ENCODE measurements around the gene OFD1. TPM values are rescaled to one million over a fixed set of nuclear protein-coding genes. Genes with fewer than 3 reads are reported as not detected.
"Not testable (repeated sequence)": the region's sequence is repeated elsewhere in the genome, so short reads cannot be mapped to it uniquely, and the experiment has no call there.

Gene OFD1
- total RNA-seq, 2 donors from 2014 or later = 23.6 to 36.2 TPM

DNA sequence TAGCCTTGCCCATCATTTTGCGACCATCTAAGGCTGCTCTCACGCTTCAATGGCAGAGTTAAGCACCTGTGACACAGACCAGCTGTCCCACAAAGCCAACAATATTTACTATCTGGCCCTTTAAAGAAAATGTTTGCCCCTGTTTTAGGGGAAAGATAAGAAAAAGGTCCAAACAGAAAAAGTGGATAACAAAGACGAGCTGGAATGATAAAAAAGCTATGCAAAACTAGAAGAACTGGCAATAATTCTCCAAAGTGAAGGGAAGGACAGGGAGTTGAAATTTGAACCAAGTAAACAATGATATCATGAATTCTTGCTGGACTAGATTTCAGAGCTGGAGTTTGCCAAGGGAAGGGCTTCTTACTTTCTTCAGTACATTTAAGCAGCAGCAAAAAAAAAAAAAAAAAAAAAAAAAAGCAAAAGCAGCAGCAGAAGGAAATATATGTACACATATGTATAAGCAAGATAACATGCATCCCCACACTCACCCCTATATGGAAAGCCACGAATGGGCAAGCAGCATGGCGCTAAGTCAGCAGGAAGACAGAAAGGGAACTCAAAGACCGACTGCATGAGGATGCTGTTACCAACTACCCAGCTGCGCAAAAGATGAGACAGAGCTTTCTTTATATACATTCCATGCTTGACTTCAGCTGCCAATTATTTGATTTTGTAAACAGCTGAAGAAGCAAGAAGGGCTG, 12.6 kb upstream of the OFD1 start:
- intact Hi-C loops (cut with DNase I) = no loop called here
- no peak overlapping the region for H3K4me3 ChIP-seq
- H3K27ac ChIP-seq = no peak overlapping the region
- H3K4me1 ChIP-seq (replicated peaks) = no peaks in the 10 kb centered on the region
- TF ChIP-seq, protein P1, sequence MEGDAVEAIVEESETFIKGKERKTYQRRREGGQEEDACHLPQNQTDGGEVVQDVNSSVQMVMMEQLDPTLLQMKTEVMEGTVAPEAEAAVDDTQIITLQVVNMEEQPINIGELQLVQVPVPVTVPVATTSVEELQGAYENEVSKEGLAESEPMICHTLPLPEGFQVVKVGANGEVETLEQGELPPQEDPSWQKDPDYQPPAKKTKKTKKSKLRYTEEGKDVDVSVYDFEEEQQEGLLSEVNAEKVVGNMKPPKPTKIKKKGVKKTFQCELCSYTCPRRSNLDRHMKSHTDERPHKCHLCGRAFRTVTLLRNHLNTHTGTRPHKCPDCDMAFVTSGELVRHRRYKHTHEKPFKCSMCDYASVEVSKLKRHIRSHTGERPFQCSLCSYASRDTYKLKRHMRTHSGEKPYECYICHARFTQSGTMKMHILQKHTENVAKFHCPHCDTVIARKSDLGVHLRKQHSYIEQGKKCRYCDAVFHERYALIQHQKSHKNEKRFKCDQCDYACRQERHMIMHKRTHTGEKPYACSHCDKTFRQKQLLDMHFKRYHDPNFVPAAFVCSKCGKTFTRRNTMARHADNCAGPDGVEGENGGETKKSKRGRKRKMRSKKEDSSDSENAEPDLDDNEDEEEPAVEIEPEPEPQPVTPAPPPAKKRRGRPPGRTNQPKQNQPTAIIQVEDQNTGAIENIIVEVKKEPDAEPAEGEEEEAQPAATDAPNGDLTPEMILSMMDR (IDR thresholded peaks at IDR 0.05) = no peak
- no peak for TF ChIP-seq POLR2AphosphoS5 (IDR thresholded peaks at IDR 0.05)
- no peak for TF ChIP-seq POLR2A (IDR thresholded peaks at IDR 0.05)
- DNase-seq (ENCODE audit: low spot score) = no peak
- no peaks in the 10 kb centered on the region for H3K27me3 ChIP-seq (replicated peaks; ENCODE audit: insufficient read depth)
- no peaks in the 10 kb centered on the region for H3K9me3 ChIP-seq
- H3K36me3 ChIP-seq = no peaks in the 10 kb centered on the region
- WGBS = 14% methylated on average over 7 of the region's 7 CpGs

DNA sequence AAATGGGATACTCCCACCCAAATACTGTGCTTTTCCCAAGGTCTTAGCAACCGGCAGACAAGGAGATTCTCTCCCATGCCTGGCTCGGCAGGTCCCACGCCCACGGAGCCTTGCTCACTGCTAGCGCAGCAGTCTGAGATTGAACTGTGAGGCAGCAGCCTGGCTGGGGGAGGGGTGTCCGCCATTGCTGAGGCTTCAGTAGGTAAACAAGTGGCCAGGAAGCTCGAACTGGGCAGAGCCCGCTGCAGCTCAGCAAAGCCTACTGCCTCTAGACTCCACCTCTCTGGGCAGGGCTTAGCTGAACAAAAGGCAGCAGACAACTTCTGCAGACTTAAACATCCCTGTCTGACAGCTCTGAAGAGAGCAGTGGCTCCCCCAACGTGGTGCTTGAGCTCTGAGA, 9.7 kb upstream of the OFD1 start:
- DNase-seq (ENCODE audit: low spot score); H3K27ac ChIP-seq; H3K27me3 ChIP-seq (replicated peaks; ENCODE audit: insufficient read depth); H3K9me3 ChIP-seq; H3K4me3 ChIP-seq; H3K4me1 ChIP-seq (replicated peaks); H3K36me3 ChIP-seq; intact Hi-C loops (cut with DNase I): not testable (repeated sequence)
- WGBS = 80% methylated on average over 1 of the region's 9 CpGs

DNA sequence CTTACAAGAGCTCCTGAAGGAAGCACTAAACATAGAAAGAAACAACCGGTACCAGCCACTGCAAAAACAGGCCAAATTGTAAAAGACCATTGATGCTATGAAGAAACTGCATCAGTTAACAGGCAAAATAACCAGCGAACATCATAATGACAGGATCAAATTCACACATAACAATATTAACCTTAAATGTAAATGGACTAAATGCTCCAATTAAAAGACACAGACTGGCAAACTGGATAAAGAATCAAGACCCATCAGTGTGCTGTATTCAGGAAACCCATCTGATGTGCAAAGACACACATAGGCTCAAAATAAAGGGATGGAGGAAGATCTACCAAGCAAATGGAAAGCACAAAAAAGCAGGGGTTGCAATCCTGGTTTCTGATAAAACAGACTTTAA, 8.0 kb upstream of the OFD1 start:
- WGBS = 100% methylated on average over 2 of the region's 2 CpGs
- H3K27me3 ChIP-seq (replicated peaks; ENCODE audit: insufficient read depth); H3K27ac ChIP-seq; H3K9me3 ChIP-seq; H3K36me3 ChIP-seq; intact Hi-C loops (cut with DNase I); H3K4me3 ChIP-seq; H3K4me1 ChIP-seq (replicated peaks); DNase-seq (ENCODE audit: low spot score): not testable (repeated sequence)

DNA sequence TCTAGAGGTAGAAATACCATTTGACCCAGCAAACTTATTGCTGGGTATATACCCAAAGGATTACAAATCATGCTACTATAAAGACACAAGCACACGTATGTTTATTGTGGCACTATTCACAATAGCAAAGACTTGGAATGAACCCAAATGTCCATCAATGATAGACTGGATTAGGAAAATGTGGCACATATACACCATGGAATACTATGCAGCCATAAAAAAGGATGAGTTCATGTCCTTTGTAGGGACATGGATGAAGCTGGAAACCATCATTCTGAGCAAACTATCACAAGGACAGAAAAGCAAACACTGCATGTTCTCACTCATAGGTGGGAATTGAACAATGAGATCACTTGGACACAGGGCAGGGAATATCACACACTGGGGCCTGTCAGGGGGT, 4.0 kb upstream of the OFD1 start:
- H3K4me3 ChIP-seq; H3K4me1 ChIP-seq (replicated peaks); intact Hi-C loops (cut with DNase I); DNase-seq (ENCODE audit: low spot score); H3K27me3 ChIP-seq (replicated peaks; ENCODE audit: insufficient read depth); H3K9me3 ChIP-seq; H3K36me3 ChIP-seq; H3K27ac ChIP-seq: not testable (repeated sequence)
- WGBS = 90% methylated on average over 1 of the region's 1 CpG

DNA sequence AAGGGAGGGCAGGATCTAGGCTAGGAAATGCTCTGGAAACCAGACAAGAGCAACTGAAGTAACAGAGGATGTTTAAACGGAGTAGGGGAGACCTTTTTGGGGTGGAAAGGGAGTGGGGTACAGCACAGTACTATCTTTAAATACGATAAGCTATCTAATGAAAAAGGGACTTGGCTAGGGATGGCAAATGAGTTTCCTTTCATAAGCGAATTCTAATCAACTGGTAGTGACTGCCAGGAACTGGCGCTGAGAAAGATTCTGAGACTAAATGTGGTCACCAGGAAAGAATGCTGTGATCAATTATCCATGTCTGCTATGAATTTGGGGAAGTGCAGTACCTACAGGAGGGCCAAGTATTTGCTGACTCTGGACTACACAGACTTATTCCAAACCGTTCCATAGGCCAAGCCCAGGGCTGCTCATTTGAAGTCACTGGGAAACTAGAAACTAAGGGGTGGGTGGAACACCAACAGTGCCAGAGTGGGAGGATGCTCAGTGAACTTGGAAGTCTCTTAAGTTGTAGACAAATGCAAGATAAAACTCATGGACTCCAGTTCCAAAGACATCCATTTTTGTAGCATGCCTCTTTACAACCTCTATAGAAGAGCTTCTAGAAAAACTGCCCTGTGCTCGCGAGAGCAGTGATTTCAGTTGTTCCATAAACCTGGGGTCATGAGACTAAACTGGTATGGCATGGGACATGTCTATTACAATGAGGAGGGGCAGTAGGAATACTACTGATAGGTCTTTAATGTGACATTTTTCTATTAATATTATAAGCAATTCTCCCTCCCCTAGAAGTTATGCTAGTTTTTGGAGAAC, 2.1 kb upstream of the OFD1 start:
- WGBS = 74% methylated on average over 7 of the region's 7 CpGs
- no peaks in the 10 kb centered on the region for H3K36me3 ChIP-seq
- no peak for DNase-seq (ENCODE audit: low spot score)
- H3K27ac ChIP-seq = no peak overlapping the region
- H3K9me3 ChIP-seq = no peaks in the 10 kb centered on the region
- no peak overlapping the region for H3K4me3 ChIP-seq
- TF ChIP-seq POLR2A (IDR thresholded peaks at IDR 0.05) = no peak
- TF ChIP-seq, protein P1 (IDR thresholded peaks at IDR 0.05) = no peak
- TF ChIP-seq POLR2AphosphoS5 (IDR thresholded peaks at IDR 0.05) = no peak
- H3K4me1 ChIP-seq (replicated peaks) = no peaks in the 10 kb centered on the region
- intact Hi-C loops (cut with DNase I) = no loop called here
- H3K27me3 ChIP-seq (replicated peaks; ENCODE audit: insufficient read depth) = no peaks in the 10 kb centered on the region

DNA sequence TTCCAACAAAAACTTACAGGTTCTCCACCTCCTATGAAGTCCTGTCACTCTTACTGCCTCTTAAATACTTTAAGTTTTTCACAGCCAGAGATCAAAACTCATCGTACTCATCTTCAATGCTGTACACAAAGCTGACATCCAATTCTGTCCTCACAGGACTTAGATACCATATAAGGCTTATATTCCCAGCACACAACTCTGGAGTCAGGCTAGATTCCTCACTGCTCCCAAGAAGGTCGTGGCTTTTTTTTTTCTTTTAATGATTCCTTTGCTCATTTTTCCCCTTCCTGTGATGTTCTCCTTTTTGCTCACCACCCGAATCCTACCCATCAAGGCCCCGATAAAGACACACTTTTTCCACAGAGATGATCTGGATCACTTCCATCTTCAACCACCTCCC, 1.0 kb upstream of the OFD1 start:
- Histone ChIP-seq H3K9me3 (no peaks in the 10 kb centered on the region), H3K36me3 (no peaks in the 10 kb centered on the region), H3K4me1 (replicated peaks) (no peaks in the 10 kb centered on the region), H3K4me3 (peak overlapping the region; percentile 63), H3K27me3 (replicated peaks; ENCODE audit: insufficient read depth) (no peaks in the 10 kb centered on the region), H3K27ac (peak overlapping the region; percentile 89 to 92)
- intact Hi-C loops (cut with DNase I) = no loop called here
- TF ChIP-seq POLR2AphosphoS5 (IDR thresholded peaks at IDR 0.05) (no peak), POLR2A (IDR thresholded peaks at IDR 0.05) (no peak)
- TF ChIP-seq, protein P1 (IDR thresholded peaks at IDR 0.05) = no peak
- no peak for DNase-seq (ENCODE audit: low spot score)
- WGBS = 7% methylated on average over 4 of the region's 4 CpGs

Measured in prostate gland (tissue), 2 donors.